ENCODE measurements around the gene MEIOSIN. TPM values are rescaled to one million over a fixed set of nuclear protein-coding genes. Genes with fewer than 3 reads are reported as not detected.
A peak's percentile ranks its signal among the peaks of the same experiment; 100 is the strongest.

The MEIOSIN gene
- total and polyA plus RNA-seq, 9 of the 15 experiments (the other 6 are each of a cell fraction or from before 2014, with no cell fraction given), result 0.06 to 2.0 (median 0.76) TPM

DNA sequence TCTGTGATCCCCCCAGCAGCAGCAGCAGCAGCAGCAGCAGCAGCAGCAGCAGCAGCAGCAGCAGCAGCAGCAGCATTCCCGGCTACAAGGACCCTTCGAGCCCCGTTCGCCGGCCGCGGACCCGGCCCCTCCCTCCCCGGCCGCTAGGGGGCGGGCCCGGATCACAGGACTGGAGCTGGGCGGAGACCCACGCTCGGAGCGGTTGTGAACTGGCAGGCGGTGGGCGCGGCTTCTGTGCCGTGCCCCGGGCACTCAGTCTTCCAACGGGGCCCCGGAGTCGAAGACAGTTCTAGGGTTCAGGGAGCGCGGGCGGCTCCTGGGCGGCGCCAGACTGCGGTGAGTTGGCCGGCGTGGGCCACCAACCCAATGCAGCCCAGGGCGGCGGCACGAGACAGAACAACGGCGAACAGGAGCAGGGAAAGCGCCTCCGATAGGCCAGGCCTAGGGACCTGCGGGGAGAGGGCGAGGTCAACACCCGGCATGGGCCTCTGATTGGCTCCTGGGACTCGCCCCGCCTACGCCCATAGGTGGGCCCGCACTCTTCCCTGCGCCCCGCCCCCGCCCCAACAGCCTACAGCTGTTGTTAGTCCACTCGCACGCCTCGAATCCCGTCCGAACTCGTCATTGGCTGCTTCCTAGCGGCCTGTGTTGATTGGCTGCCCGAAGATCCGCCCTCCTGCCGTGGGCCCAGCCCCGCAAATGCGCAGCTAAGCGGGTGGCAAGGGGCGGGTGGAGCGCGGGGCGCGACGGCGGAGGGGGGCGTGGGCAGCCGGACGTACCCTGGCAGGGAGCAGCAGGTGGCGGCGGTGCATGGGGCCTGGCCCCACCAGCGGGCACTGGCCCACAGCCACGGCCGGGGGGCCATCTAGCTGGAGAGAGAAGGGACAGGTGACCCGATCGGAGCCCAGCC lies 37.2 kb downstream of the MEIOSIN start (continued):
- TF ChIP-seq MYC (IDR thresholded peaks at IDR 0.05; ENCODE audit: low read depth, low read length) (peak; percentile 50), MYC (CRISPR knock-in tag; IDR thresholded peaks at IDR 0.05; ENCODE audit: borderline replicate concordance, low read depth) (no peak), SREBF2 (CRISPR knock-in tag; IDR thresholded peaks at IDR 0.05) (no peak), ASH1L (IDR thresholded peaks at IDR 0.05; ENCODE audit: borderline replicate concordance, low read depth, partially characterized antibody) (peak; percentile 76), C11orf30 (IDR thresholded peaks at IDR 0.05; ENCODE audit: low read depth) (peak; percentile 40), RBFOX2 (IDR thresholded peaks at IDR 0.05; ENCODE audit: low read depth, low read length) (peak; percentile 84), NCOA1 (IDR thresholded peaks at IDR 0.05; ENCODE audit: low read depth) (no peak), ZNF263 (CRISPR knock-in tag; IDR thresholded peaks at IDR 0.05; ENCODE audit: borderline replicate concordance) (peak; percentile 26; the same call in 1 of the 2 replicates), TARDBP (IDR thresholded peaks at IDR 0.05) (no peak; the same call in 1 of the 2 replicates), BRCA1 (IDR thresholded peaks at IDR 0.05) (no peak), BRCA1 (CRISPR knock-in tag; IDR thresholded peaks at IDR 0.05) (0 out of 2 replicates have a peak, but pooled peaks have one; percentile 11), GATAD2A (IDR thresholded peaks at IDR 0.05) (peak; percentile 62; the same call in 1 of the 2 replicates), FOXM1 (IDR thresholded peaks at IDR 0.05; ENCODE audit: low read depth) (no peak; the same call in 1 of the 2 replicates), FOXM1 (CRISPR knock-in tag; IDR thresholded peaks at IDR 0.05; ENCODE audit: low read depth) (0 out of 2 replicates have a peak, but pooled peaks have one; percentile 42), FOS (IDR thresholded peaks at IDR 0.05; ENCODE audit: extremely low read depth, insufficient read length) (peak; percentile 81), XRCC5 (IDR thresholded peaks at IDR 0.05; ENCODE audit: low read depth, low read length) (peak; percentile 86; the same call in 1 of the 2 replicates), POLR2A (conservative IDR thresholded peaks at IDR 0.05) (peak; percentile 73), TAF1 (IDR thresholded peaks at IDR 0.05; ENCODE audit: control insufficient read depth, extremely low read depth, insufficient read depth, low read length, severe bottlenecking) (peak; percentile 12)
- TF ChIP-seq, protein P1, sequence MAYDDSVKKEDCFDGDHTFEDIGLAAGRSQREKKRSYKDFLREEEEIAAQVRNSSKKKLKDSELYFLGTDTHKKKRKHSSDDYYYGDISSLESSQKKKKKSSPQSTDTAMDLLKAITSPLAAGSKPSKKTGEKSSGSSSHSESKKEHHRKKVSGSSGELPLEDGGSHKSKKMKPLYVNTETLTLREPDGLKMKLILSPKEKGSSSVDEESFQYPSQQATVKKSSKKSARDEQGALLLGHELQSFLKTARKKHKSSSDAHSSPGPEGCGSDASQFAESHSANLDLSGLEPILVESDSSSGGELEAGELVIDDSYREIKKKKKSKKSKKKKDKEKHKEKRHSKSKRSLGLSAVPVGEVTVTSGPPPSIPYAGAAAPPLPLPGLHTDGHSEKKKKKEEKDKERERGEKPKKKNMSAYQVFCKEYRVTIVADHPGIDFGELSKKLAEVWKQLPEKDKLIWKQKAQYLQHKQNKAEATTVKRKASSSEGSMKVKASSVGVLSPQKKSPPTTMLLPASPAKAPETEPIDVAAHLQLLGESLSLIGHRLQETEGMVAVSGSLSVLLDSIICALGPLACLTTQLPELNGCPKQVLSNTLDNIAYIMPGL (CRISPR knock-in tag; IDR thresholded peaks at IDR 0.05), result no peak
- TF ChIP-seq, protein P2, sequence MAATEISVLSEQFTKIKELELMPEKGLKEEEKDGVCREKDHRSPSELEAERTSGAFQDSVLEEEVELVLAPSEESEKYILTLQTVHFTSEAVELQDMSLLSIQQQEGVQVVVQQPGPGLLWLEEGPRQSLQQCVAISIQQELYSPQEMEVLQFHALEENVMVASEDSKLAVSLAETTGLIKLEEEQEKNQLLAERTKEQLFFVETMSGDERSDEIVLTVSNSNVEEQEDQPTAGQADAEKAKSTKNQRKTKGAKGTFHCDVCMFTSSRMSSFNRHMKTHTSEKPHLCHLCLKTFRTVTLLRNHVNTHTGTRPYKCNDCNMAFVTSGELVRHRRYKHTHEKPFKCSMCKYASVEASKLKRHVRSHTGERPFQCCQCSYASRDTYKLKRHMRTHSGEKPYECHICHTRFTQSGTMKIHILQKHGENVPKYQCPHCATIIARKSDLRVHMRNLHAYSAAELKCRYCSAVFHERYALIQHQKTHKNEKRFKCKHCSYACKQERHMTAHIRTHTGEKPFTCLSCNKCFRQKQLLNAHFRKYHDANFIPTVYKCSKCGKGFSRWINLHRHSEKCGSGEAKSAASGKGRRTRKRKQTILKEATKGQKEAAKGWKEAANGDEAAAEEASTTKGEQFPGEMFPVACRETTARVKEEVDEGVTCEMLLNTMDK (IDR thresholded peaks at IDR 0.05; ENCODE audit: borderline replicate concordance, insufficient read depth, low read depth, low read length, poor library complexity, severe bottlenecking), result peak; percentile 89
- TF ChIP-seq, protein P3, sequence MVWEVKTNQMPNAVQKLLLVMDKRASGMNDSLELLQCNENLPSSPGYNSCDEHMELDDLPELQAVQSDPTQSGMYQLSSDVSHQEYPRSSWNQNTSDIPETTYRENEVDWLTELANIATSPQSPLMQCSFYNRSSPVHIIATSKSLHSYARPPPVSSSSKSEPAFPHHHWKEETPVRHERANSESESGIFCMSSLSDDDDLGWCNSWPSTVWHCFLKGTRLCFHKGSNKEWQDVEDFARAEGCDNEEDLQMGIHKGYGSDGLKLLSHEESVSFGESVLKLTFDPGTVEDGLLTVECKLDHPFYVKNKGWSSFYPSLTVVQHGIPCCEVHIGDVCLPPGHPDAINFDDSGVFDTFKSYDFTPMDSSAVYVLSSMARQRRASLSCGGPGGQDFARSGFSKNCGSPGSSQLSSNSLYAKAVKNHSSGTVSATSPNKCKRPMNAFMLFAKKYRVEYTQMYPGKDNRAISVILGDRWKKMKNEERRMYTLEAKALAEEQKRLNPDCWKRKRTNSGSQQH (CRISPR knock-in tag; IDR thresholded peaks at IDR 0.05), result no peak
